ENCODE data around the gene FYN.
A peak's percentile ranks its signal among the peaks of the same experiment; 100 is the strongest.
"Not testable (repeated sequence)": the region's sequence is repeated elsewhere in the genome, so short reads cannot be mapped to it uniquely, and the experiment has no call there.

FYN gene

DNA sequence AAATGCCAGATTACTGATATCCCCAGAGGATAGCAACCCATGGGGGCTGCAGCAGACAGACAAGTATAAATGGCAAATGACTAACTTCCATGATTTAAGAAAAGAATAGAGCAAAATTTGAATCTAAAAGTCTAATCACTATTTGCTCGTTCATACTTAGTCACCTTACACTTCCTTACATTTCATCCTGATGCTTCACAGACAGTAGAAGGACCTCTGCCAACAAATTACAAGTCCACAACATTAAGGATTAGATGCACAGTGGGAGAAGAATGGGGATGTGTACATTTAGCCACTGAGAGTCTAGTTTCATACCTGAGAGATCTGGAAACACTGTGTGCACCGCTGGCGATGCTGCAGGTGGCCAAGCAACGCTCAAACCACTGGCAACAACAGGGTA is 72.4 kb downstream of the FYN start:
- intact Hi-C loops (cut with DNase I), result no loop called here
- DNase-seq, result no peak

DNA sequence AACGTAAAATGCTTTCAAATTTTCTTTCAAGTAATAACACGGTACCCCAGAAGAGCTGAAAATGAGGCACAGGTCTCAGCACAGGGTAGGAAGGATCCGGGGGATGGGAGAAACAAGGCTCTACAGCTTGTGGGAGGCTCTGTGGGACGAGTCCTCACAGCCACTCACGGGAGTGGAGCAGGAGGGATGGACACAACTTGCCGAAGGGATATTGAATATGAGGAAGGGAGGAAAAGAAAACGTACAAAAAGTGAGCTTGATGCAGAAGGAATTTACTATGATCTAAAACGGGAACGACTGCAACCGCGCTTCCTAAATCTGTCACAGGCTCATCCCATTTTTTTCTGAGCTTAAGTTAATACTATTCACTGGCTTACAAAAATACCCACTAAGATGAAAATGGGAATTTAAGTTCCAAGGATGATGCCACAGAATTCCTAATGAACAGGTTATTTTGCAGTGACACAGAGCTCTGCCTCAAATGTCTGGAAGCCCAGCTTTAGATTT is 72.9 kb downstream of the FYN start:
- intact Hi-C loops (cut with DNase I), result no loop called here
- DNase-seq, result peak in 1 of 42 donors; percentile 44

DNA sequence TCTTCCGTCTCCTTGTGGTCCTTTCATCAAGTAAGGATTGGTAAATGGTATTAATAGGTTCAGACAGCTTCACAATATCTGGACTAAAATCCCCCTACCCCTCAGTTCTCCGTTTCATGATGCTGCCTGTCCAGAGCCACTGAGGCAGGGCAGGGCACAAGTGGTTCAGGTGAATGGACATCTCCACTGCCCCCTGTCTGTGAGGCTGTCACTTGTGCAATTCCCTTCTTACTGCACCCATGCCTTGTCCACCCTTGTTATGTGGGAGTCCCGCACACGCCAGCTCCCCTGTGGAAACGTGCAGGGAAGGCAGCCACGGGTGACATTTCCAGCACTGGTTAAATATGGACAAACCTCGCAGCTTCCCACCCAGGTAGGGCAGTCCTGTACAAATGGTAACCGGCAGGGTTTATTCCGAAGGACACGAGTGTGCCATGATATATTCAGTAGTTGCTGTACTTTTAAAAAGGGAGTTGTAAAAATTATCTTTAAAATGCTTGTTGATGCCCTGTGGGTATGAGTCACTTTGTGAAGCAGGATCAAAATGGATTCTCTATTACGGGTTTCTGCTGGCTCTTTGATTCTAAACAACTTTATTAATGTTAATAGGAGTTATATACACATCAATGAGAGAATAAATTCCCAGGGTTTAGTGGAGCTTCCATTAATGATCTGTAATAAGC is 73.5 kb downstream of the FYN start:
- intact Hi-C loops (cut with DNase I), result no loop called here
- peak in 1 of 42 donors; percentile 37 for DNase-seq

DNA sequence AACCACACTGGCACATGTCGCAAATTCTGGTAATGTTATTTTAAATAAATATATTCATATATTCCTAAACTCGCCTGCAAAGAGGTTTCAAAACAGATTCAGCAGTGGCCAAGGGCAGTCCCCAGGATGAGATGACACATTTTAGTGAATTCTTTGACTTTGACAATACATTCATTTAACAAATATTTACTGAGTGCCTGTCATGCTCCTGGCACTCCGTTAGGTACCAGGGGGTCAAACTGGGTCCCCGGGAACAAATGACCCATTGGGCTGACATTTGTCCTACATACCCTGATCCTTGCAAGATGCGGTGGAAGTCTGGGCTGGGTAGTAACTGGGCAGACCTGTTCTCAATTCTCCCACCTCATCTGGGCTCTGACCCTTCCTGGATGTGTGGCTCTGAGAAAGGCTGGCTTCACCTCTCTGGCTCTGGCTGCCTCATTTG is 74.9 kb downstream of the FYN start:
- no peak for DNase-seq

DNA sequence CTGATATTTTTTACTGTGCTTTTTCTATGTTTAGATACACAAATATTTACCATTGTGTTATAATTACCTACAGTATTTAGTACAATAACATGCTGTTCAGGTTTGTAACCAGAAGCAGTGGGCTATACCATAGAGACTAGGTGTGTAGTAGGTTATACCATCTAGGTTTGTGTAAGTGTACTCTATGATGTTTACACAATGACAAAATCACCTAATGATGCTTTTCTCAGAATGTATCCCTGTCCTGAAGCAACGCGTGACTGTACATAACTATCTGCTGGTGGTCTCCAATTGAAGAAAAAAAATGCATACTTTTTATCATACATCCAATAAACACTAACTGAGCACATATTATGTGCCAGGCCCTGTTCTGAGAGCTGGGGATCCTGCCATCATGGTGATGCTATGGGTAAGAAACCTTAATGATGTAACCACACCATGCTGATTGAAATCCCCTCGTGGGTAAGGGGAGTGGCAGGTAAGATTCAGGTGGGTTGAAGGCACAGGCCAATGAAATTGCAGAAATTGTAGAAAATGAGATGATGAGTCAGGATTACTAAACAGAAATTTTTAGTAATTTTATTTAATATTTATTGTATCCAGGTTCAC is 76.8 kb downstream of the FYN start:
- intact Hi-C loops (cut with DNase I), result no loop called here

More for the DNA sequence above, 74.9 kb downstream of the FYN start:
- intact Hi-C loops (cut with DNase I), result no loop called here

DNA sequence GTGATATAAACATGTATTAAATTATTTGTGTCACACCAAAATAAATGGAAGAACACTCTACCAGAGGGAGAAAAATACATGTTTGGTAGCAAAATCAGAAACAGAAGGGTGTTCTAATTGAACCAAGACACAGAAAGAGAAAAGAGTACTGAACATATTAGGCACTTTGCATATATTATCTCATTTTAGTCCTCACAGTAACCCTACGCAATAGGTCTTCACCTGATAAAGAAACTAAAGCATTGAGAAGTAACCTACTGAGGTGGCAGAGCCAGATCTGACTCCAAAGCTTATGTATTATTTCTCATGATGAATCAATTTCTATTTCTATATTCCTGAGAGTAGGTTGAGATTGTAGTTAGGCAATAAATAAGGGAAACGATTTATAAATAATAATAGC is 77.7 kb downstream of the FYN start:
- intact Hi-C loops (cut with DNase I), result no loop called here
- no peak for DNase-seq

More for the DNA sequence above, 76.8 kb downstream of the FYN start:
- DNase-seq, result peak in 1 of 42 donors; percentile 14

DNA sequence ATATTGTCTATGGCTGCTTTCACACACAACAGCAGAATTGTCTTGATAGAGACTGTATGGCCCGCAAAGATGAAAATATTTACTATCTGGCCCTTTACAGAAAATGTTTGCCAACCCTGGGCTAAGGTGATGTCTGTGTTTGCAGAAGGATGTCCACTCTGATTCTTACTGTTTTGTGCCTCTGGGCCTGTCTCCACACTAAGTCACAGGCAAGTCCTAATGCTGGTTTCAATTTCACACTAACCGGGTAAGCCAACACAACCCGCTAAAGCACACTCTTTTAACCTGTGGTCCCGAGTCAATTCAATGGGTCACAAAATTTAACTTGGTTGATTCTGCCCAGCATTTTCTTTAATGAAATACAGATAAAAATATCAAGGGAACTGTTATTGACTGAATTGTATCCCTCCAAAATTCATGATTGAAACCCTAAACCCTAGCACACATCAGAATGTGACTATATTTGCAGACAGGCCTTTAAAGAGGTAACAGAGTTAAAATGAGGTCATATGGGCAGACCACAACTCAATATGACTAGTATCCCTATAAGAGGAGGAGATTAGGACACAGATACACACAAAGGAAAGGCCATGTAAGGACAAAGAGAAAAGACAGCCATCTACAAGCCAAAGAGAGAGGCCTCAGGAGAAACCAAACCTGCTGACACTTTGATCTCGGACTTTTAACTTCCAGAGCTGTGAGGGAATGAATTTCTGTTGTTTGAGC is 78.4 kb downstream of the FYN start:
- intact Hi-C loops (cut with DNase I), result no loop called here
- peak in 1 of 42 donors; percentile 27 for DNase-seq

DNA sequence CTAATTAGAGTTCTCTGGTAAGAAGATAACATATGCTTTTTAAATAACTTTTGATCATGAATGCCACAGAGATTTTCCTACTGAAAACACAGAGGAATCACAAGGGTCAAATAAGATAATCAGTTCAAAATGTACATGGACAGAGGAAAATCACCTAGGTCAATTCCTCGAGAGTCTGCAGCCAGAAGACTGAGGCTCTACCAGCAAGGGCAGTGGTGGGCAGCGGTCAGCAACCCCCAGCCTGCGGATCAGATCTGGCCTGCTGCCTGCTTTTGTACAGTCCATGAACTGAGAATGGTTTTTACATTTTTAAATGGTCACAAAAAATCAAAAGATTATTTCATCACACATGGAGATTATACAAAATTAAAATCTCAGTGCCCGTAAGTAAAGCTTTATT is 79.0 kb downstream of the FYN start:
- peak in 1 of 42 donors; percentile 30 for DNase-seq
- intact Hi-C loops (cut with DNase I), result no loop called here

DNA sequence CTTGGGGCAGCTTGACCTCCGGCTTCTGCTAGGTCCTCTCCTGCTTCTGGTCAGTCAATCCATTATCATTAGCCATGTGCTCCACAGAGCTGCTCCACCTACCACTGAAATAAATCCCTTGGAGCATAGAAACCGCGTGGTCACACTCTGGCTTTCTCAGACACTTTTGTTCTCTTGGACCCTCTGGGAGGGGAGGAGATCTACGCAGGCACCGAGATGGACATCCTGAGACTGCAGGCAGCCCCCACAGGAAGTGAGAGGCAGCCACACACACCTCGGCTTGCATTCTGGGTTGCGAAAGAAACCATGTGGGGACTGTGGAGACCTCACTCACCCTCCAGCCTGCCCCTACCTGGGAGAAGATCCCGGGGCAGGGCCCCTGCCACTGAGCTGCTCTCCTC is 79.5 kb downstream of the FYN start:
- peak in 1 of 42 donors; percentile 26 for DNase-seq
- intact Hi-C loops (cut with DNase I), result no loop called here

DNA sequence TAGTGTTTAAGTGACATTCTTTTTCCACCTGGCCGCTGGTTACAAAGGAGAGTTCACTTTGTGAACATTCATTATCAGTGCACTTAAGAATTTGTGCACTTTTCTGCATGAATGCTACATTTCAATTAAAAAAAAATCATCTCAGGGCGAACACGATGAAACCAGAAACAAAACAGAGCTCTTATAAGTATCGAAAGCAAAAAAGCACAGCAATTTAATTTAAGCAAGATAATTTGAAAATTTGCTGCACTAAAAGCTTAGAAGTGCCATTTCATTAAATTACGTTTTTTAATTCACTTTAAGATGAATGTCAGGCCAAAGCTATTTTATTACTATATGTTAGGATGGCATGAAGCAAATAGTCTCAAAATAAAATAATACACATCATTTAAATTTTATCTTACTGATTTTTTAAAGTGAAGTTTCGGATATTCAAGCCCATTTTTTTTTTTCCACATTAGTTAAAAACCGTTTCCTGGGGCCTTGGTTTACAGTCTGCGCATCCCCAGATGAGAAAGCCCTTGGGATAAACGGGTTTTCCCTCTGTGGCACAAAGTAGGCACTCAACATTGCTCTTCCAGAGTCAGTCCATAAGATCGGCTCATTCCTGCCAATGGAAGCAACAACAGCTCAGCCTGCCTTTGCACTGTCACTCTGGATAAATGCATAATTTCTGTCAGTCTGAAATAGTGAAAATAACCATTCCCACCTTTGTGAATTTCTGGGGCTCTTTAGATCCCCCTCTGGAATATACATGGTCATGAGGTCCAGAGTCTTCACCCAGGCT is 80.1 kb downstream of the FYN start:
- DNase-seq, result no peak
- intact Hi-C loops (cut with DNase I), result no loop called here

DNA sequence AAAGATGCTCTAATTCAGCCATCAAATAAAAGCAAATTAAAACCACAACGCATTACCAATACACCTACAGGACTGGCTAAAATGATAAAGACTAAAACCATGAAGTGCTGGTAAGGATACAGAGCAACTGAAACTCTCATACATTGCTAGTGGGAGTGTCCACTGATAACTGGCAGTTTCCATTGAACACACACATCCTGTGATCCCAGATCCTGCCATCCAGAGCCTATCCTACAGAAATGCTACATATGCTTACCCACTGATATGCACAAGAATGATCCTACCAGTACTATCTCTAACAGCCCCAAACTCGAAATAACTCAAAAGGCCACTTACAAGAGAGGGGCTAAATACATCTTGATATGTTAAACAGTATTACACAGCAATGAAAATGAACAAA is 81.0 kb downstream of the FYN start:
- DNase-seq, result no peak
- intact Hi-C loops (cut with DNase I), result no loop called here

DNA sequence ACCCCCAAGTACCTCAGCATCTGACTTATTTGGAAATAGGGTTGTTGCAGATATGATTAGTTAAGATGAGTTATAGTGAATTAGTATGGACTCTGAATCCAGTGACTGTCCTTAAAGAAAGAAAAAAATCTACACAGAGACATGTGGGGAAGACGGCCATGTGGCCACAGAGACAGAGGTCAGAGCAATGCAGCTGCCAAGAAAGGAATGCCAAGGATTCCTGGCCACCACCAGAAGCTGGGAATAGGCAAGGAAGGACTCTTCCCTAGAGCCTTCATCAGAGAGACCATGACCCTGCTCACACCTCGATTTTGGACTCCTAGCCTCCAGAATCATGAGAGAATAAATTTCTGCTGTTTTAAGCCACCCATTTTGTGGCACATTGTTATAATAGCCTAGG is 81.8 kb downstream of the FYN start:
- intact Hi-C loops (cut with DNase I), result no loop called here
- peak in 1 of 42 donors; percentile 28 for DNase-seq

DNA sequence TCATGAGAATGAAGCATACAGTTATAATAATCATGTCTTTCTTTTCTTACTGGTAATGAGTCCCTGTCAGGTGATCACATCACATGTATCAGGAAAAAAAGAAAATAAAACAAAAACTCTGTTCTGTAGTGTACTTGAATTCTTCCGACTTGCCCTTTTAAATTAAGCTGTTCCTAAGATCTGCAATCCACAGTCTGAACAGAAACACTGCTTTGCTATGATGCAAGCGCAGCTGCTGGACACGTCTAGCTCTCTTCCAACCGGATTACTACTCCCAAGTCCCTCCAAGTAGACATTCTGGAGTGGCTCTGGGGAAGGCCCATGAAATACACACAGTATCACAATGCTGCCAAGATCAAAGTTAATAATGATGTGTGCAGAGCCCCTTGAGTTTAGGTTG is 83.7 kb downstream of the FYN start:
- intact Hi-C loops (cut with DNase I), result no loop called here

DNA sequence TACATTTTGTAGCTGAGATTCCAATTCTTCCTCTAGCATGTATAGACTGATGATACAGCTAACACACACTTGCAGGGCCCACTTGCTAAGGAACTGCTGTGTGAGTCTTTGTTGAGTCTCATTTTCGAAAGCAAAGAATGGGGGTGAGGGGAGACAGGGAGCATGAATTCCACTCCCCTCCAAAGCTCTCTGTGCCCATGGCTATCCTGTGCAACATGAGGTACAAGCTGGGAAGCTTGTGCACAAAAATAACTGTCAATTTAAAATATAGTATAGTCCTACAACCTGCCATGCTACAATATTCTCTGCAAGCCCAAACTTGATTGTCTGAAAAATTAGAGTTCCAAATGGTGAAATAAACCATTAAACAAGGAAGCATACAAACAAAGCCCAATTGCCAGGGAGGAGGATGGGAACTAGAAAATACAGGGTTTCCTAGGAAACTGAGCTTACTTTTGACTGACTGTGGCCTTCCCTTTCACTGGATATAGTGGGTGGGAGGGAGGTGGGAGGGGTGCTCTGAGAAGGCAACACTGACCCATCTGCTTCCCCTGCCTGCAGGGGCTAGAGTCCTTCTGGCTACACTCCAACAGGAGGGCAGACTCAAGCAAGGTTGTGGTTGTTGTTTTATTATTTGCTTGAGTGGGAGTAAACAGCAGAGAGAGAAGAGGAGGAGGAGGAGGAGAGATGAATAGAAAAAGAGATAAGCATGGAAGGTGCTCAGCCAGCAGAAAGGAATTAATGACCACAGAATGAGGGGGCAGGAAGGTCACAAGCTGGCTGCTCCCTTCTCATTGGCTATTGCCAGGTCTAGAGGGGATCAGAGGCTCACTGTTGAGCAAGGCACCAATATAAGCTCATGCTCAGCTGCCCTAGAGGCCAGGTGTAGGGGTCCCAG is 84.6 kb downstream of the FYN start:
- intact Hi-C loops (cut with DNase I), result no loop called here

More for the DNA sequence above, 83.7 kb downstream of the FYN start:
- DNase-seq, result peak in 1 of 42 donors; percentile 46

DNA sequence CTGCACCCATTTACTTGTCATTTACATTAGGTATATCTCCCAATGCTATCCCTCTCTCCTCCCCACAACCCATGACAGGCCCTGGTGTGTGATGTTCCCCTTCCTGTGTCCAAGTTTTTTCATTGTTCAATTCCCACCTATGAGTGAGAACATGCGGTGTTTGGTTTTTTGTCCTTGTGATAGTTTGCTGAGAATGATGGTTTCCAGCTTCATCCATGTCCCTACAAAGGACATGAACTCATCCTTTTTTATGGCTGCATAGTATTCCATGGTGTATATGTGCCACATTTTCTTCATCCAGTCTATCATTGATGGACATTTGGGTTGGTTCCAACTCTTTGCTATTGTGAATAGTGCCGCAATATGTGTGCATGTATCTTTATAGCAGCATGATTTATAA is 87.1 kb downstream of the FYN start:
- DNase-seq; intact Hi-C loops (cut with DNase I): not testable (repeated sequence)

More for the DNA sequence above, 84.6 kb downstream of the FYN start:
- peak in 2 of 42 donors; percentile 29 to 33 for DNase-seq

DNA sequence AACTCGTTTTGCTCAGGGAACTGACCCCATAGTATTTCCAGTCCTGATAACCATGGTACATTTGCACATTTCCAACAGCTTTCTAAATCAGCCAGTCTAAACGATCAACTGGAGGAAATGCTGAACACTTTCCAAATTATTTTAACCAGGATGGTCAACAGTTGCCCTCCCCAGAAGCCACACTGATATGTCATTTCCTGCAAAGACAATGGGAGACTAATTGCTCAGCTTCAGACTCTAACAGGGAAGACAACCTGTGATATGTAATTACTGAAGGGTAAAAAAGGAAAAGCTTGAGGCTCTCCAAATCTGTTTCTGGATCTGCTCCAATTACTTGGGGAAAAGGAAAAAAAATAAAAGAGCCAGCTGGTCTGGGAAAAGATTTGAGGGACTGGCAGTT is 88.8 kb downstream of the FYN start:
- intact Hi-C loops (cut with DNase I), result no loop called here
- DNase-seq, result peak in 2 of 42 donors; percentile 7 to 28

DNA sequence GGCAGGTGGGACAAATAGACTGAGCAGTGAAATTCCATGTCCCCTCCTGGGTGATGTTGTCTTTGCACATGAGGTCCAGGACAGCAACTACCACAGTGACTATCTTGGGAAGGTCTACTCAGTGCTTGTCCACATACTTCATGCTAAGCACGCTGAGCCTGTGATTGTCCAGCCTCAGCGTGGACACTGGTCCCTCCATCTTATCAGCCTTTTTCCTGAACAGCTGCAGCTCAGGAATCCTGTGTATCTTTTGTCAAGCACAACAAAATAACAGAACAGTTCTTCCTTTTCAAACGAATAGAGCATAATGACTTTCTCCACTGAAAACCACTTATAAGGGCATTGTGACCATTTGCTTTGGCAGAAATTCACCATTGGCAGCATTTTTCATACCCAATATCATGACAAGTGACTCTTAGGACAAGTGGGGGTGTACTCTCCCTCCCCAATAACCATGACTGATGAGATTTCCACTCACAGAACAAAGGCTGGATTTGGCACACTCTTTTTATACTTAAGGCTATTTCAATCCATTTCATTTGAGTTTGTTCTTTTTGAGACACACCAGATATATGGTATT is 90.3 kb downstream of the FYN start:
- intact Hi-C loops (cut with DNase I), result no loop called here

More for the DNA sequence above, 90.3 kb downstream of the FYN start:
- peak in 2 of 42 donors; percentile 32 to 48 for DNase-seq
